MCF 10A (cell line): Measurements from ENCODE around the gene RPP30. TPM values are rescaled to one million over a fixed set of nuclear protein-coding genes. Genes with fewer than 3 reads are reported as not detected.
A peak's percentile ranks its signal among the peaks of the same experiment; 100 is the strongest.

ENCODE experiments used
- BruUV-seq: library from RNA; stranded (reverse); fragments of 400-500 nt; replicated peaks from 2 replicates; lab custom pipeline; 2021; lab: Mats Ljungman, UMichigan
- CTCF ChIA-PET: fragments of 300-600 bp; sonication (Branson Sonifier 250); formaldehyde crosslinking; extraction: SDS; loops from one replicate; lab custom pipeline; 2021; ENCODE audit warnings: antibody characterized with exemption, inconsistent platforms; lab: Yijun Ruan, JAX
- POLR2A ChIA-PET: fragments of 300-600, 350-650 bp; sonication (Branson Sonifier 250); formaldehyde crosslinking; extraction: SDS; loops from one replicate; lab custom pipeline; 2020; ENCODE audit warnings: antibody characterized with exemption, inconsistent platforms; lab: Yijun Ruan, JAX
- DNase-seq: peaks from one replicate; pipeline ENCODE4 v3.0.0-alpha.2; 2018; ENCODE audit not compliant: unreplicated experiment
- H3K27ac Mint-ChIP-seq: one replicate; pipeline ENCODE4 v1.8.0; 2022; ENCODE audit warnings: mild to moderate bottlenecking, low read depth, mixed read lengths; ENCODE audit not compliant: unreplicated experiment
- H3K27me3 Mint-ChIP-seq: one replicate; pipeline ENCODE4 v1.8.0; 2022; ENCODE audit warnings: mixed read lengths; ENCODE audit not compliant: insufficient read depth, unreplicated experiment
- H3K36me3 Mint-ChIP-seq: one replicate; pipeline ENCODE4 v1.8.0; 2022; ENCODE audit warnings: mild to moderate bottlenecking, moderate library complexity, mixed read lengths; ENCODE audit not compliant: insufficient read depth, unreplicated experiment
- H3K4me1 Mint-ChIP-seq: one replicate; pipeline ENCODE4 v1.8.0; 2022; ENCODE audit warnings: mixed read lengths; ENCODE audit not compliant: insufficient read depth, unreplicated experiment
- H3K4me3 Mint-ChIP-seq: one replicate; pipeline ENCODE4 v1.8.0; 2022; ENCODE audit warnings: mild to moderate bottlenecking, moderate library complexity, mixed read lengths; ENCODE audit not compliant: unreplicated experiment
- H3K9me3 Mint-ChIP-seq: one replicate; pipeline ENCODE4 v1.8.0; 2022; ENCODE audit warnings: mixed read lengths; ENCODE audit not compliant: unreplicated experiment
- intact Hi-C: fragments of 100-400 bp; cut with micrococcal nuclease; formaldehyde crosslinking; loops from 2 replicates; pipeline ENCODE4 v1.14.1; 2022
- total RNA-seq: library from RNA; stranded (reverse); gene quantifications from 2 replicates; pipeline ENCODE4 v1.2.3, GENCODE V29; 2022
- TF ChIP-seq, protein P1 (sequence below): fragments of 200-600 bp; IDR thresholded peaks from one replicate; pipeline ENCODE4 v1.8.0; 2022; ENCODE audit warnings: antibody characterized with exemption, mild to moderate bottlenecking; ENCODE audit not compliant: unreplicated experiment

The RPP30 gene
- total RNA-seq, 1 experiment from 2014 or later, result 41.8 TPM

DNA sequence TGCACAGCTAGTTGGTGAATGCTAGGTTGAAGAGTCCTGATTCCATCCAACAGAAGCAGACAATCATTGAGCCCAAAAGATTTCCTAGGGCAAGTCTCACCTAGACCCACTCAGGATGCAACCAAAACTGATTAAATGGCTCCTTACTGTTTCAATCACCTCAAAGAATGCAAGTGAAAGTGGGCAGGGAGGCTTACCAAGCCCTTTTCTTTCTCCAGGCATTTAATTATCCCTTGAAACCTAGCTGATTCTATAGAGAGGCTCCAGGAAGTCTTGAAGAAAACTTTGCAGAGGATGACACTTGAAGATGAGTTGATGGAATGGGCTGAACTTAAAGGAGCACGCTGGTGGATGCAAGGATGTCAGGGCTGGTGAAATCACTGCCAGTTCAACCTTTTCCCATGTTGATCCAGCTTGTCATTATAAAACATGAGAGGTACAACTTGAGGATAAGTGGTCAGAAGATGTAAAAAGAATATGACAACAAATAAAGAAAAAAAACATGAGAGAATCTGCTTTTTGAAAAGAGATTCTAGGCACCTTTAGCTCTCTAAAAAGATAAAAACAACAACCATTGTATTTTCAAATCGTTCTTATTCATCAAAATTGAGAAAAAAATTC, 51.4 kb downstream of the RPP30 start:
- TF ChIP-seq, protein P1, sequence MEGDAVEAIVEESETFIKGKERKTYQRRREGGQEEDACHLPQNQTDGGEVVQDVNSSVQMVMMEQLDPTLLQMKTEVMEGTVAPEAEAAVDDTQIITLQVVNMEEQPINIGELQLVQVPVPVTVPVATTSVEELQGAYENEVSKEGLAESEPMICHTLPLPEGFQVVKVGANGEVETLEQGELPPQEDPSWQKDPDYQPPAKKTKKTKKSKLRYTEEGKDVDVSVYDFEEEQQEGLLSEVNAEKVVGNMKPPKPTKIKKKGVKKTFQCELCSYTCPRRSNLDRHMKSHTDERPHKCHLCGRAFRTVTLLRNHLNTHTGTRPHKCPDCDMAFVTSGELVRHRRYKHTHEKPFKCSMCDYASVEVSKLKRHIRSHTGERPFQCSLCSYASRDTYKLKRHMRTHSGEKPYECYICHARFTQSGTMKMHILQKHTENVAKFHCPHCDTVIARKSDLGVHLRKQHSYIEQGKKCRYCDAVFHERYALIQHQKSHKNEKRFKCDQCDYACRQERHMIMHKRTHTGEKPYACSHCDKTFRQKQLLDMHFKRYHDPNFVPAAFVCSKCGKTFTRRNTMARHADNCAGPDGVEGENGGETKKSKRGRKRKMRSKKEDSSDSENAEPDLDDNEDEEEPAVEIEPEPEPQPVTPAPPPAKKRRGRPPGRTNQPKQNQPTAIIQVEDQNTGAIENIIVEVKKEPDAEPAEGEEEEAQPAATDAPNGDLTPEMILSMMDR, result no peak
- H3K36me3 Mint-ChIP-seq, result no peaks in the 10 kb centered on the region
- H3K9me3 Mint-ChIP-seq, result no peaks in the 10 kb centered on the region
- no peak overlapping the region for H3K4me3 Mint-ChIP-seq
- H3K4me1 Mint-ChIP-seq, result peaks cover 15% of the 10 kb centered on the region
- intact Hi-C loops, result loop anchor here (5.0 kb wide), 1 partner anchor 44 kb away; no protein-coding TSS in a partner anchor
- BruUV-seq, result no TSS peak
- ChIA-PET POLR2A (interaction anchor here (0.6 kb wide), 1 partner anchor 38 kb away, joined by 3 read pairs; no protein-coding TSS in a partner anchor), CTCF (interaction anchor here (0.7 to 1.3 kb wide), 5 partner anchors 11 to 327 kb away, joined by 3 to 4 read pairs (median 3); no protein-coding TSS in a partner anchor)
- no peaks in the 10 kb centered on the region for H3K27me3 Mint-ChIP-seq
- no peak overlapping the region for H3K27ac Mint-ChIP-seq
- no peak for DNase-seq

DNA sequence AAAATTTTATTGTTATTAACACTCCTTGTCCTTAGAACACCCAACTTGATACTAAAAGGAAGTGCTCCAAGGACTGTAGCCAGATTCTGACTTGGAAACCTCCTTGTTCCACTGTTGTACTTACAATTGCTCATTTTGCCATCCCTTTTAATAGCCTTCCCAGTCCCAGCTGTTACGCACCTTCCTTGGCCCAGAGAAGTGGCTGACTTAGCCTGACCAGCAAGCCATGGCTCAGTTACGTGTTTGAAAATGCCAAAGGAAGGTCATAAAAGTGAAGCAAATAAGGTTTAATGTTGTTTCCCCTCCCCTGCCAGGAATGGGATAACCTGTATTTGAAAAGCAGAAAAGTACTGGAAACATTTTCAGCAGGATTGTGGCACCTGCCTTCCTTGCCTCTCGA, 52.8 kb downstream of the RPP30 start:
- no peaks in the 10 kb centered on the region for H3K36me3 Mint-ChIP-seq
- no peak for DNase-seq

GRCh38 chr10:90925079-90926029, 53.6 kb downstream of the RPP30 start:
- DNase-seq, result no peak
- Mint-ChIP-seq H3K4me3 (no peak overlapping the region), H3K27me3 (no peaks in the 10 kb centered on the region), H3K27ac (no peak overlapping the region), H3K9me3 (no peaks in the 10 kb centered on the region), H3K4me1 (peaks cover 26% of the 10 kb centered on the region), H3K36me3 (no peaks in the 10 kb centered on the region)
- TF ChIP-seq, protein P1, result no peak
- intact Hi-C loops, result no loop called here
- CTCF ChIA-PET, result no interaction called here
- POLR2A ChIA-PET, result interaction anchor here (0.5 to 1.5 kb wide), 2 partner anchors 8 to 39 kb away, joined by 3 to 4 read pairs; no protein-coding TSS in a partner anchor
- BruUV-seq, result no TSS peak

More for the DNA sequence above, 52.8 kb downstream of the RPP30 start:
- Mint-ChIP-seq H3K4me1 (peaks cover 23% of the 10 kb centered on the region), H3K27ac (peak overlapping the region; percentile 42), H3K9me3 (no peaks in the 10 kb centered on the region), H3K27me3 (no peaks in the 10 kb centered on the region), H3K4me3 (no peak overlapping the region)
- POLR2A ChIA-PET, result no interaction called here
- CTCF ChIA-PET, result interaction anchor here (1.3 kb wide), 1 partner anchor 325 kb away, joined by 3 read pairs; no protein-coding TSS in a partner anchor
- intact Hi-C loops, result loop anchor here (5.0 kb wide), 1 partner anchor 43 kb away; no protein-coding TSS in a partner anchor
- BruUV-seq, result no TSS peak
- TF ChIP-seq, protein P1, result no peak

DNA sequence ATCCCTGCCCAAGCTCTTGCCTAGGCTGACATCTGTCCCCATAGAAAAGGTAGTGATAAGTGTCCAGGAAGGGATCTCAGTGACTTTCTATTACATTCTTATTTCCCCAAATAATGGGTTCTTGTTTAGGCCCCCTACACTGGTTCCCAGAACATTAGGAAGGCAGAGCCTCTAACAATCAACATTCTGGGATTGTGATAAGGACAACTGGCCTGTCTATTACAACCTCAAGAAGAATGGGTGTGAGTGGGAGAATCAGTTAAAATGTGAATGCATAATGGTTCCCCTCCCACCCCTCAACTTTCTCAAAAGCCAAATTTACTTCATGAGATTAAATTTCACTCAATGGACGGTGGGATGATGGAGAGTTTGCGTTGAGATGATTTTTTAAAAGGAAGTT, 55.5 kb downstream of the RPP30 start:
- TF ChIP-seq, protein P1, result no peak
- Mint-ChIP-seq H3K27me3 (no peaks in the 10 kb centered on the region), H3K36me3 (no peaks in the 10 kb centered on the region), H3K9me3 (no peaks in the 10 kb centered on the region), H3K4me1 (peaks cover 28% of the 10 kb centered on the region), H3K27ac (no peak overlapping the region), H3K4me3 (no peak overlapping the region)
- ChIA-PET CTCF (no interaction called here), POLR2A (interaction anchor here (1.1 to 1.5 kb wide), 2 partner anchors 10 to 14 kb away, joined by 3 to 4 read pairs; no protein-coding TSS in a partner anchor)
- DNase-seq, result no peak
- intact Hi-C loops, result no loop called here
- no TSS peak for BruUV-seq
